ENCODE results near the gene CIB4. TPM values are rescaled to one million over a fixed set of nuclear protein-coding genes. Genes with fewer than 3 reads are reported as not detected.

CIB4 gene
- total RNA-seq, 4 donors from 2014 or later, result not detected

DNA sequence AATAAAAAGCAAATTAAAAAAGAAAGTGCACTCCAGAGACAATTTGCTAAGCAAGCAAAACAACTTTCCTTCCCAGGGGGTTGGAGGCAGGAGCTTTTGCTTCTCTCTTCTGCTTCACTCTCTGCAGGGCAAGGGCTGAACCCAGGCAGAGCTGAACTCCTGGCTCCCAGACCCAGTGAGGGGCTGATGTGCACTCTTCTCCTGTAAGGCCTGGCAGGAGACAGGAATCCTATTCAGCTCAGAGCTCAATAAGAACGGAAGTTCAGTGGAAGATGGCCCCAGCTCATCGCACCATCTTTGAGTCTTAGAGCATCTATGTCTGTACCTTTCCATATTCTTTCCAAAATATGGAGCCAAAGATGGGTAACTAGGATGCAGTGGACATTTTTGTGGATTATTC is 29.1 kb downstream of the CIB4 start:
- intact Hi-C loops (cut with DNase I; ENCODE audit: low total_unique reads), result no loop called here
- 87 to 100% methylated on average over 2 of the region's 2 CpGs for WGBS, 2 donors (ENCODE audit: low coverage in 1 of 2)
- TF ChIP-seq POLR2AphosphoS5 (IDR thresholded peaks at IDR 0.05) (no peak), POLR2A (IDR thresholded peaks at IDR 0.05) (no peak), EP300 (IDR thresholded peaks at IDR 0.05; ENCODE audit: low read depth) (no peak)
- TF ChIP-seq, protein P1, sequence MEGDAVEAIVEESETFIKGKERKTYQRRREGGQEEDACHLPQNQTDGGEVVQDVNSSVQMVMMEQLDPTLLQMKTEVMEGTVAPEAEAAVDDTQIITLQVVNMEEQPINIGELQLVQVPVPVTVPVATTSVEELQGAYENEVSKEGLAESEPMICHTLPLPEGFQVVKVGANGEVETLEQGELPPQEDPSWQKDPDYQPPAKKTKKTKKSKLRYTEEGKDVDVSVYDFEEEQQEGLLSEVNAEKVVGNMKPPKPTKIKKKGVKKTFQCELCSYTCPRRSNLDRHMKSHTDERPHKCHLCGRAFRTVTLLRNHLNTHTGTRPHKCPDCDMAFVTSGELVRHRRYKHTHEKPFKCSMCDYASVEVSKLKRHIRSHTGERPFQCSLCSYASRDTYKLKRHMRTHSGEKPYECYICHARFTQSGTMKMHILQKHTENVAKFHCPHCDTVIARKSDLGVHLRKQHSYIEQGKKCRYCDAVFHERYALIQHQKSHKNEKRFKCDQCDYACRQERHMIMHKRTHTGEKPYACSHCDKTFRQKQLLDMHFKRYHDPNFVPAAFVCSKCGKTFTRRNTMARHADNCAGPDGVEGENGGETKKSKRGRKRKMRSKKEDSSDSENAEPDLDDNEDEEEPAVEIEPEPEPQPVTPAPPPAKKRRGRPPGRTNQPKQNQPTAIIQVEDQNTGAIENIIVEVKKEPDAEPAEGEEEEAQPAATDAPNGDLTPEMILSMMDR (IDR thresholded peaks at IDR 0.05), result no peak
- H3K27me3 ChIP-seq, result no peaks in the 10 kb centered on the region
- H3K4me1 ChIP-seq, result peaks cover 0 to 36% (median 11%) of the 10 kb centered on the region in 4 donors
- H3K4me3 ChIP-seq, result no peak overlapping the region
- H3K36me3 ChIP-seq, result no peaks in the 10 kb centered on the region
- peak overlapping the region in 1 of 4 donors; percentile 21 for H3K27ac ChIP-seq
- in situ Hi-C loops (cut with MboI; ENCODE audit: low pct_ligation_motif_present in 1 of 4, low pct_unique_long_range_greater_than_20kb in 1 of 4, low sequenced_read_pairs in 3 of 4), result loop anchor here in 1 of 4 donors (25.0 kb wide), 1 partner anchor 125 kb away; no protein-coding TSS in a partner anchor
- H3K9me3 ChIP-seq, result no peaks in the 10 kb centered on the region
- no peak for DNase-seq

DNA sequence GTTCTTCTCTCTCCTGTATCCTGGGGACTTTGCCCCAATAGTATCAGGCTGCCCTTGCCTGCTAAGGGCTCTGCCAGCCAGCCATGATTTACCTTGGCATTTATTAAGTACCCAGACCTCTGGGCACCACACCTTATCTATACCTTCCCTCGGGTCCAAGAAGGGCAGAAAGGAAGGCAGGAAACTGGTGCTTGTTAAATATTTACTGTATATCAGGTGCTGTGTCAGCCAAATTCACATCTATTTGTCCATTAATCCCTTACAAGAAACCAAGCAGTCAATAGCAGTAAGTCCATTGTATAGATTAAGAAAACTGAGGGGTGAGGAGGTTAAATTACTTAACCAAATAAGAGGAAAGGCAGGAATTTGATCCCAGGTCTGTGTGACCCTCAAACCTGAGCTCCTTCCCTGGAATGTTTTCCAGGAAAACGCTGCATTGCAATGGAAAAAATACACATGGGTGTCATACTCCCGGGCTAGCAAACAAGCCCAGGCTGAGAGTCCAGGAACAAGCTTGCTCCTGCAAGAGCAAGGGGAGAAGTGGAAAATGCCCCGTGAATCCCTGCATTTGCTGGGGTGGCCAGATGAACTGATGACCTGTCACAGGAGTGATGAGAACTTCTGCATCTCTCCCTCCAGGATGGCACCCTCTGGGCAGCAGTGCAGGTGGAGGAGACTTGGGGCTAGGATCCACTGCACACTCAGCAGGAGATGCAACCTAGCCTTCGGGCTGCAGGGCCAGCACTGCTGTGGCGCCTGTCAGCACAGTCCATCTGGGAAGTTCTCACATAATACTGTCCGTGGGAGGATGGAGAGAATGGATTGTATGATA is 30.4 kb downstream of the CIB4 start:
- Histone ChIP-seq H3K9me3 (no peaks in the 10 kb centered on the region), H3K36me3 (no peaks in the 10 kb centered on the region), H3K4me3 (no peak overlapping the region), H3K27me3 (no peaks in the 10 kb centered on the region), H3K27ac (peak overlapping the region in 1 of 4 donors; percentile 31), H3K4me1 (peaks cover 0 to 46% (median 10%) of the 10 kb centered on the region in 4 donors)
- no peak for TF ChIP-seq POLR2AphosphoS5 (IDR thresholded peaks at IDR 0.05)
- TF ChIP-seq, protein P1 (IDR thresholded peaks at IDR 0.05), result no peak
- no peak for TF ChIP-seq EP300 (IDR thresholded peaks at IDR 0.05; ENCODE audit: low read depth)
- WGBS, 2 donors (ENCODE audit: low coverage in 1 of 2), result 33 to 68% methylated on average over 1 to 7 of the region's 7 CpGs
- intact Hi-C loops (cut with DNase I; ENCODE audit: low total_unique reads), result no loop called here
- no peak for DNase-seq
- in situ Hi-C loops (cut with MboI; ENCODE audit: low pct_ligation_motif_present in 1 of 4, low pct_unique_long_range_greater_than_20kb in 1 of 4, low sequenced_read_pairs in 3 of 4), result loop anchor here in 1 of 4 donors (25.0 kb wide), 1 partner anchor 127 kb away; no protein-coding TSS in a partner anchor

DNA sequence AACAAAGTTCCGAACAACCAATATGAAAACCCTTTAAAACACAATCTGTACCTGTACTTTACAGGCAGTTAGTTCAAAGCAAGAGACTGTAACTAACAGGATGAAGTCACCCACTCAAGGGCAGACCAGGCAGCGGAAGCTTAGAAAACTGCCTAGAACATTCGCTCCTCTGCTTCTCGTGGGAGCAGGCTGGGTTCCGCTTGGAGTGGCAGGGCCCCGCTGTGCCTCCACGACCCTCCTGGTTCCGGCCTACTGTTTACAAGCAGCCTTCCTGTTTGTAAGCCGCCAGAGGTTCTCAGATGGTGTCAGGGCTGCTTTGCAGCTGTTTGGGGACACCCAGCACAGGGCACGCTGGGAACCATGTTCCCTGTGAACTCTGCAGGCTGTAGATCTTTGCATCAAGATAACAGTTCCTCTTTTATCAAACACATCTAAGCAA is 31.3 kb downstream of the CIB4 start:
- Histone ChIP-seq H3K9me3 (no peaks in the 10 kb centered on the region), H3K36me3 (no peaks in the 10 kb centered on the region), H3K4me1 (peaks cover 0 to 43% (median 9%) of the 10 kb centered on the region in 4 donors), H3K27me3 (no peaks in the 10 kb centered on the region), H3K4me3 (no peak overlapping the region), H3K27ac (peak overlapping the region in 2 of 4 donors; percentile 5 to 31)
- TF ChIP-seq EP300 (IDR thresholded peaks at IDR 0.05; ENCODE audit: low read depth) (no peak), POLR2AphosphoS5 (IDR thresholded peaks at IDR 0.05) (no peak), POLR2A (IDR thresholded peaks at IDR 0.05) (no peak)
- TF ChIP-seq, protein P1 (IDR thresholded peaks at IDR 0.05), result no peak
- intact Hi-C loops (cut with DNase I; ENCODE audit: low total_unique reads), result no loop called here
- in situ Hi-C loops (cut with MboI; ENCODE audit: low pct_ligation_motif_present in 1 of 4, low pct_unique_long_range_greater_than_20kb in 1 of 4, low sequenced_read_pairs in 3 of 4), result loop anchor here in 2 of 4 donors (10.0 to 25.0 kb wide), 2 partner anchors 127 to 135 kb away; no protein-coding TSS in a partner anchor
- no peak for DNase-seq
- WGBS, 2 donors (ENCODE audit: low coverage in 1 of 2), result 54 to 75% methylated on average over 2 to 10 of the region's 10 CpGs

DNA sequence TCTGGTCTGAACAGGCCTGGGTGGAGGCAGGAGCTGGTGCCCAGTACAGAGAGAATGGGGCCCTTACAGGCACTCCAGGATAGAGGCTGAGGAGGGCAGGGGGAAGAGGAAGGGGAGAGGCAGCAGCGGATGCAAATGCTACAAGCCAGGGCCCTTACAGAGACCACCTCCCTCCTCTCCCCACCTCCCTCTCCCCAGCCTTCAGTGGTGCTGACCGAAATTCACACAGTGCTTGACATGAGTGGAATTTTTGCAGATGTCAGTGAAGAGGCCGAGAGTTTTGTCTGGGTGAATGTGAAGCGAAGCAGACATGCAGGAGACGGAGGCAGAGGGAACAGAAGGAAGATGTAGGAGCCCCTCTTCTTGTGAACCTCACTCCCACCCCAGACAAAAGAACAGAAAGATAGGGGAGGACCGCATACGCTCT is 31.9 kb downstream of the CIB4 start:
- WGBS, 2 donors (ENCODE audit: low coverage in 1 of 2), result 71% methylated on average over 7 of the region's 7 CpGs; no CpG with 5 or more reads in 1 of the 2 donors
- Histone ChIP-seq H3K27me3 (peaks cover under 1% of the 10 kb centered on the region), H3K36me3 (no peaks in the 10 kb centered on the region), H3K4me3 (no peak overlapping the region), H3K9me3 (no peaks in the 10 kb centered on the region), H3K4me1 (peaks cover 0 to 39% (median 7%) of the 10 kb centered on the region in 4 donors), H3K27ac (peak overlapping the region in 2 of 4 donors; percentile 22 to 31)
- in situ Hi-C loops (cut with MboI; ENCODE audit: low pct_ligation_motif_present in 1 of 4, low pct_unique_long_range_greater_than_20kb in 1 of 4, low sequenced_read_pairs in 3 of 4), result loop anchor here in 2 of 4 donors (10.0 to 25.0 kb wide), 2 partner anchors 128 to 136 kb away; no protein-coding TSS in a partner anchor
- no peak for DNase-seq
- no peak for TF ChIP-seq EP300 (IDR thresholded peaks at IDR 0.05; ENCODE audit: low read depth)
- TF ChIP-seq, protein P1 (IDR thresholded peaks at IDR 0.05), result no peak
- TF ChIP-seq POLR2AphosphoS5 (IDR thresholded peaks at IDR 0.05), result no peak
- no peak for TF ChIP-seq POLR2A (IDR thresholded peaks at IDR 0.05)
- intact Hi-C loops (cut with DNase I; ENCODE audit: low total_unique reads), result no loop called here

Data from transverse colon (tissue), 4 donors.